Caco-2 (cell line): ENCODE measurements around the gene ZNF793. TPM values are rescaled to one million over a fixed set of nuclear protein-coding genes. Genes with fewer than 3 reads are reported as not detected.

Source experiments
- BruUV-seq: library from RNA; stranded (reverse); fragments of 400-500 nt; replicated peaks from 2 replicates; lab custom pipeline; 2021; lab: Mats Ljungman, UMichigan
- CTCF ChIA-PET: fragments of 300-600 bp; sonication (Branson Sonifier 250); formaldehyde crosslinking; loops from one replicate; lab custom pipeline; 2022; ENCODE audit warnings: antibody characterized with exemption; lab: Charles Lee
- POLR2A ChIA-PET: fragments of 300-600 bp; sonication (Branson Sonifier 250); formaldehyde crosslinking; loops from one replicate; lab custom pipeline; 2022; ENCODE audit warnings: antibody characterized with exemption; lab: Charles Lee
- DNase-seq, 2 experiments: peaks; one replicate each; pipeline versions ENCODE4 v3.0.0 to v3.0.0-alpha.2; 2020 to 2022
- H3K27me3 ChIP-seq: replicated peaks from 2 replicates; pipeline ENCODE4 v1.6.0; 2011; ENCODE audit warnings: low read length; ENCODE audit not compliant: control insufficient read depth, insufficient read depth
- H3K36me3 ChIP-seq: 2 replicates; pipeline ENCODE4 v1.5.1; 2011; ENCODE audit warnings: low read length; ENCODE audit not compliant: control insufficient read depth, insufficient read depth
- H3K4me1 ChIP-seq: fragments of 250-450 bp; sonication (Bioruptor Pico); 2 replicates; pipeline ENCODE4 v1.5.1; 2020; ENCODE audit warnings: mild to moderate bottlenecking
- H3K4me3 ChIP-seq: 2 replicates; pipeline ENCODE4 v1.5.1; 2011; ENCODE audit warnings: low read depth, mild to moderate bottlenecking, control low read depth, low read length
- H3K9me3 ChIP-seq: fragments of 250-450 bp; sonication (Bioruptor Pico); 2 replicates; pipeline ENCODE4 v1.5.1; 2020; ENCODE audit warnings: mild to moderate bottlenecking, moderate library complexity
- H3K27ac Mint-ChIP-seq: one replicate; pipeline ENCODE4 v1.8.0; 2022; ENCODE audit warnings: mixed read lengths; ENCODE audit not compliant: unreplicated experiment
- H3K27me3 Mint-ChIP-seq: one replicate; pipeline ENCODE4 v1.8.0; 2022; ENCODE audit warnings: mixed read lengths; ENCODE audit not compliant: insufficient read depth, unreplicated experiment
- H3K36me3 Mint-ChIP-seq: one replicate; pipeline ENCODE4 v1.8.0; 2022; ENCODE audit warnings: mild to moderate bottlenecking, mixed read lengths; ENCODE audit not compliant: insufficient read depth, unreplicated experiment
- H3K4me1 Mint-ChIP-seq: one replicate; pipeline ENCODE4 v1.8.0; 2022; ENCODE audit warnings: low read depth, mixed read lengths; ENCODE audit not compliant: unreplicated experiment
- H3K4me3 Mint-ChIP-seq: one replicate; pipeline ENCODE4 v1.8.0; 2022; ENCODE audit warnings: mild to moderate bottlenecking, moderate library complexity, mixed read lengths; ENCODE audit not compliant: unreplicated experiment
- H3K9me3 Mint-ChIP-seq: one replicate; pipeline ENCODE4 v1.8.0; 2022; ENCODE audit warnings: mixed read lengths; ENCODE audit not compliant: unreplicated experiment
- intact Hi-C: fragments of 100-400 bp; cut with micrococcal nuclease; formaldehyde crosslinking; loops from one replicate; pipeline ENCODE4 v1.10.0; 2022; ENCODE audit not compliant: unreplicated experiment
- total RNA-seq: library from RNA; stranded (reverse); gene quantifications from 2 replicates; pipeline ENCODE4 v1.2.3, GENCODE V29; 2022
- TF ChIP-seq, protein P1 (sequence below), 2 experiments: fragments of 200-600 bp in 1 of 2; IDR thresholded peaks; 1 replicate in 1 of 2; 2 replicates in 1 of 2; pipeline versions ENCODE4 v1.5.1 to v1.8.0; 2011 to 2022; ENCODE audit warnings: antibody characterized with exemption in 1 of 2, control low read depth in 1 of 2, inconsistent platforms in 1 of 2, low read depth in 1 of 2, low read length in 1 of 2, mild to moderate bottlenecking in 1 of 2, moderate library complexity in 1 of 2; ENCODE audit not compliant: insufficient read depth in 1 of 2, severe bottlenecking in 1 of 2, unreplicated experiment in 1 of 2

ZNF793 gene
- total RNA-seq, 1 experiment from 2014 or later: not detected

GRCh38 chr19:37564624-37565369 lies 58.1 kb downstream of the ZNF793 start:
- Mint-ChIP-seq H3K9me3 (peaks cover 73% of the 10 kb centered on the region), H3K4me1 (no peaks in the 10 kb centered on the region), H3K27ac (no peak overlapping the region), H3K36me3 (peaks cover 7% of the 10 kb centered on the region), H3K27me3 (no peaks in the 10 kb centered on the region), H3K4me3 (no peak overlapping the region)
- H3K9me3 ChIP-seq: peaks cover 59% of the 10 kb centered on the region
- no peak overlapping the region for H3K4me3 ChIP-seq
- ChIA-PET CTCF (no interaction called here), POLR2A (no interaction called here)
- intact Hi-C loops: no loop called here
- H3K36me3 ChIP-seq: no peaks in the 10 kb centered on the region
- no peak for DNase-seq
- no TSS peak for BruUV-seq
- no peaks in the 10 kb centered on the region for H3K27me3 ChIP-seq
- TF ChIP-seq, protein P1, sequence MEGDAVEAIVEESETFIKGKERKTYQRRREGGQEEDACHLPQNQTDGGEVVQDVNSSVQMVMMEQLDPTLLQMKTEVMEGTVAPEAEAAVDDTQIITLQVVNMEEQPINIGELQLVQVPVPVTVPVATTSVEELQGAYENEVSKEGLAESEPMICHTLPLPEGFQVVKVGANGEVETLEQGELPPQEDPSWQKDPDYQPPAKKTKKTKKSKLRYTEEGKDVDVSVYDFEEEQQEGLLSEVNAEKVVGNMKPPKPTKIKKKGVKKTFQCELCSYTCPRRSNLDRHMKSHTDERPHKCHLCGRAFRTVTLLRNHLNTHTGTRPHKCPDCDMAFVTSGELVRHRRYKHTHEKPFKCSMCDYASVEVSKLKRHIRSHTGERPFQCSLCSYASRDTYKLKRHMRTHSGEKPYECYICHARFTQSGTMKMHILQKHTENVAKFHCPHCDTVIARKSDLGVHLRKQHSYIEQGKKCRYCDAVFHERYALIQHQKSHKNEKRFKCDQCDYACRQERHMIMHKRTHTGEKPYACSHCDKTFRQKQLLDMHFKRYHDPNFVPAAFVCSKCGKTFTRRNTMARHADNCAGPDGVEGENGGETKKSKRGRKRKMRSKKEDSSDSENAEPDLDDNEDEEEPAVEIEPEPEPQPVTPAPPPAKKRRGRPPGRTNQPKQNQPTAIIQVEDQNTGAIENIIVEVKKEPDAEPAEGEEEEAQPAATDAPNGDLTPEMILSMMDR (IDR thresholded peaks at IDR 0.05; ENCODE audit: insufficient read depth in 1 of 2, low read depth in 1 of 2, low read length in 1 of 2, severe bottlenecking in 1 of 2, unreplicated experiment in 1 of 2): no peak
- no peaks in the 10 kb centered on the region for H3K4me1 ChIP-seq

GRCh38 chr19:37565370-37565669 lies 58.6 kb downstream of the ZNF793 start:
- H3K36me3 ChIP-seq: no peaks in the 10 kb centered on the region
- Mint-ChIP-seq H3K27me3 (no peaks in the 10 kb centered on the region), H3K4me1 (no peaks in the 10 kb centered on the region), H3K36me3 (peaks cover 7% of the 10 kb centered on the region), H3K4me3 (no peak overlapping the region), H3K9me3 (peaks cover 78% of the 10 kb centered on the region), H3K27ac (no peak overlapping the region)
- CTCF ChIA-PET: no interaction called here
- DNase-seq: no peak
- no TSS peak for BruUV-seq
- H3K9me3 ChIP-seq: peaks cover 57% of the 10 kb centered on the region
- intact Hi-C loops: no loop called here
- H3K27me3 ChIP-seq: no peaks in the 10 kb centered on the region
- H3K4me3 ChIP-seq: no peak overlapping the region
- TF ChIP-seq, protein P1 (IDR thresholded peaks at IDR 0.05; ENCODE audit: insufficient read depth in 1 of 2, low read depth in 1 of 2, low read length in 1 of 2, severe bottlenecking in 1 of 2, unreplicated experiment in 1 of 2): no peak
- POLR2A ChIA-PET: no interaction called here
- no peaks in the 10 kb centered on the region for H3K4me1 ChIP-seq

DNA sequence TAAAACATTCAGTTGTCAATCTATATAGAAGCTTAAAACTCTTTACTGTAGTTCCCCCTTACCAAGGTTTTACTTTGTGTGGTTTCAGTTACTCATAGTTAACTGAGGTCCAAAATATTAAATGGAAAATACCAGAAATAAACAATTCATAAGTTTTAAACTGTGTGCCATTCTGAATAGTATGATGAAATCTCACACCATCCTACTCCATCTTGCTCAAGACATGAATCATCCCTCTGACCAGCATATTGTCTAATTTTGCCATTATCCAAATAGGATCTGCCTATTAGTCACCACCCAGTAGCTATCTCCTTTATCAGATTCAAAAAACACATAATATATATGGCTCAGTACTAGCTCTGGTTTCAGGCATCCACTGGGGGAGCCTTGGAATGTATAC lies 65.5 kb downstream of the ZNF793 start:
- no peaks in the 10 kb centered on the region for H3K27me3 ChIP-seq
- POLR2A ChIA-PET: no interaction called here
- no peak overlapping the region for H3K4me3 ChIP-seq
- no peaks in the 10 kb centered on the region for H3K4me1 ChIP-seq
- TF ChIP-seq, protein P1 (IDR thresholded peaks at IDR 0.05; ENCODE audit: insufficient read depth in 1 of 2, low read depth in 1 of 2, low read length in 1 of 2, severe bottlenecking in 1 of 2, unreplicated experiment in 1 of 2): no peak
- intact Hi-C loops: no loop called here
- H3K36me3 ChIP-seq: no peaks in the 10 kb centered on the region
- H3K9me3 ChIP-seq: peaks cover 19% of the 10 kb centered on the region
- H3K9me3 Mint-ChIP-seq: peaks cover 37% of the 10 kb centered on the region
- H3K4me3 Mint-ChIP-seq: no peak overlapping the region
- no peak overlapping the region for H3K27ac Mint-ChIP-seq
- H3K36me3 Mint-ChIP-seq: no peaks in the 10 kb centered on the region
- no peak for DNase-seq
- no TSS peak for BruUV-seq
- CTCF ChIA-PET: no interaction called here
- no peaks in the 10 kb centered on the region for H3K27me3 Mint-ChIP-seq
- H3K4me1 Mint-ChIP-seq: no peaks in the 10 kb centered on the region
